ENCODE results near the gene HK3. TPM values are rescaled to one million over a fixed set of nuclear protein-coding genes. Genes with fewer than 3 reads are reported as not detected.

Gene HK3
- total RNA-seq, 4 donors from 2014 or later = 2.6 to 6.0 (median 4.7) TPM

- H3K27me3 ChIP-seq = peaks cover 14% of the 10 kb centered on the region
- H3K4me1 ChIP-seq = no peaks in the 10 kb centered on the region
- no peak for DNase-seq
- in situ Hi-C loops (cut with MboI; ENCODE audit: low pct_ligation_motif_present in 1 of 4, low pct_unique_long_range_greater_than_20kb in 1 of 4, low sequenced_read_pairs in 3 of 4) = no loop called here
- H3K27ac ChIP-seq = no peak overlapping the region
- no peaks in the 10 kb centered on the region for H3K9me3 ChIP-seq
- intact Hi-C loops (cut with DNase I; ENCODE audit: low total_unique reads) = no loop called here
- H3K4me3 ChIP-seq = no peak overlapping the region
- WGBS, 2 donors (ENCODE audit: low coverage in 1 of 2) = 53 to 54% methylated on average over 3 to 8 of the region's 8 CpGs
- no peak for TF ChIP-seq POLR2AphosphoS5 (IDR thresholded peaks at IDR 0.05)
- TF ChIP-seq CTCF (IDR thresholded peaks at IDR 0.05) = no peak
- TF ChIP-seq EP300 (IDR thresholded peaks at IDR 0.05; ENCODE audit: low read depth) = no peak
- no peak for TF ChIP-seq POLR2A (IDR thresholded peaks at IDR 0.05)
- no peaks in the 10 kb centered on the region for H3K36me3 ChIP-seq
Observed at GRCh38 chr5:176831425-176831824, 67.7 kb downstream of the HK3 start.

GRCh38 chr5:176830995-176831423, 68.1 kb downstream of the HK3 start:
- Histone ChIP-seq H3K27me3 (peaks cover 14% of the 10 kb centered on the region), H3K4me3 (no peak overlapping the region), H3K36me3 (no peaks in the 10 kb centered on the region), H3K4me1 (no peaks in the 10 kb centered on the region), H3K9me3 (no peaks in the 10 kb centered on the region), H3K27ac (no peak overlapping the region)
- 20 to 25% methylated on average over 4 to 9 of the region's 9 CpGs for WGBS, 2 donors (ENCODE audit: low coverage in 1 of 2)
- no peak for DNase-seq
- intact Hi-C loops (cut with DNase I; ENCODE audit: low total_unique reads) (no loop called here), in situ Hi-C loops (cut with MboI; ENCODE audit: low pct_ligation_motif_present in 1 of 4, low pct_unique_long_range_greater_than_20kb in 1 of 4, low sequenced_read_pairs in 3 of 4) (no loop called here)
- TF ChIP-seq POLR2A (IDR thresholded peaks at IDR 0.05) = no peak
- no peak for TF ChIP-seq CTCF (IDR thresholded peaks at IDR 0.05)
- no peak for TF ChIP-seq POLR2AphosphoS5 (IDR thresholded peaks at IDR 0.05)
- TF ChIP-seq EP300 (IDR thresholded peaks at IDR 0.05; ENCODE audit: low read depth) = no peak

Other genes with a start within 250 kb of the HK3 start
- under 1 TPM in 1 of 4 donors, not detected in 3; 0.32 TPM for gene UNC5A, start 88.8 kb downstream of the HK3 start, total RNA-seq
- 100 to 1,000 TPM in 1 of 4 donors, 10 to 100 TPM in 3; 25.1 to 213 (median 34.6) TPM for gene UIMC1, start 107.4 kb upstream of the HK3 start, total RNA-seq
- gene ZNF346, start 123.3 kb upstream of the HK3 start, total RNA-seq = 10 to 100 TPM; 10.1 to 19.5 (median 12.6) TPM
- gene FGFR4, start 187.6 kb upstream of the HK3 start, total RNA-seq = 10 to 100 TPM; 15.3 to 86.2 (median 22.2) TPM
- gene NSD1, start 234.4 kb upstream of the HK3 start, total RNA-seq = 10 to 100 TPM; 32.6 to 84.9 (median 60.7) TPM

Measured in transverse colon (tissue), 4 donors.